Jurkat, Clone E6-1 (cell line): ENCODE results near the gene DENND5A.
"Not testable (repeated sequence)": the region's sequence is repeated elsewhere in the genome, so short reads cannot be mapped to it uniquely, and the experiment has no call there.

ENCODE experiments used
- DNase-seq: peaks from one replicate; pipeline ENCODE4 v3.0.0-alpha.2; 2011; ENCODE audit warnings: low read depth, low spot score
- H3K4me3 ChIP-seq: 2 replicates; pipeline ENCODE4 v1.5.1; 2011; ENCODE audit warnings: mild to moderate bottlenecking, low read length, control low read depth, moderate library complexity

The DENND5A gene

GRCh38 chr11:9222654-9223053 is 42.5 kb downstream of the DENND5A start:
- no peak for DNase-seq

GRCh38 chr11:9220853-9221252 is 44.3 kb downstream of the DENND5A start:
- not testable (repeated sequence) for H3K4me3 ChIP-seq, DNase-seq

More at GRCh38 chr11:9222654-9223053, 42.5 kb downstream of the DENND5A start:
- no peak overlapping the region for H3K4me3 ChIP-seq

- no peak overlapping the region for H3K4me3 ChIP-seq
- DNase-seq = no peak
Observed at GRCh38 chr11:9219572-9219971, 45.6 kb downstream of the DENND5A start.

- no peak overlapping the region for H3K4me3 ChIP-seq
- DNase-seq = no peak
Observed at GRCh38 chr11:9219115-9219514, 46.0 kb downstream of the DENND5A start.

GRCh38 chr11:9214765-9215164 is 50.4 kb downstream of the DENND5A start:
- no peak for DNase-seq
- H3K4me3 ChIP-seq = no peak overlapping the region

GRCh38 chr11:9211322-9211721 is 53.8 kb downstream of the DENND5A start:
- DNase-seq = no peak
- H3K4me3 ChIP-seq = no peak overlapping the region

GRCh38 chr11:9210922-9211320 is 54.2 kb downstream of the DENND5A start:
- DNase-seq = no peak

GRCh38 chr11:9210224-9210921 is 54.8 kb downstream of the DENND5A start:
- H3K4me3 ChIP-seq = no peak overlapping the region
- no peak for DNase-seq

More at GRCh38 chr11:9210922-9211320, 54.2 kb downstream of the DENND5A start:
- H3K4me3 ChIP-seq = no peak overlapping the region

GRCh38 chr11:9209604-9210003 is 55.5 kb downstream of the DENND5A start:
- DNase-seq, H3K4me3 ChIP-seq: not testable (repeated sequence)

- H3K4me3 ChIP-seq = no peak overlapping the region
- DNase-seq = no peak
Observed at GRCh38 chr11:9208726-9209501, 56.2 kb downstream of the DENND5A start.

GRCh38 chr11:9207229-9207628 is 57.9 kb downstream of the DENND5A start:
- DNase-seq = no peak
- no peak overlapping the region for H3K4me3 ChIP-seq

- DNase-seq = no peak
Observed at GRCh38 chr11:9206496-9206895, 58.7 kb downstream of the DENND5A start.

GRCh38 chr11:9203691-9204311 is 61.3 kb downstream of the DENND5A start:
- H3K4me3 ChIP-seq = no peak overlapping the region
- peak; percentile 40 for DNase-seq

More at GRCh38 chr11:9206496-9206895, 58.7 kb downstream of the DENND5A start:
- no peak overlapping the region for H3K4me3 ChIP-seq

- no peak overlapping the region for H3K4me3 ChIP-seq
- DNase-seq = no peak
Observed at GRCh38 chr11:9201372-9202162, 63.6 kb downstream of the DENND5A start.

GRCh38 chr11:9200471-9200870 is 64.7 kb downstream of the DENND5A start:
- no peak overlapping the region for H3K4me3 ChIP-seq
- no peak for DNase-seq

- no peak for DNase-seq
- H3K4me3 ChIP-seq = no peak overlapping the region
Observed at GRCh38 chr11:9193316-9193715, 71.8 kb downstream of the DENND5A start.

GRCh38 chr11:9192561-9192960 is 72.6 kb downstream of the DENND5A start:
- H3K4me3 ChIP-seq = no peak overlapping the region
- DNase-seq = no peak

GRCh38 chr11:9190326-9191016 is 74.7 kb downstream of the DENND5A start:
- DNase-seq, H3K4me3 ChIP-seq: not testable (repeated sequence)

GRCh38 chr11:9188860-9189259 is 76.3 kb downstream of the DENND5A start:
- not testable (repeated sequence) for DNase-seq, H3K4me3 ChIP-seq
